ENCODE data around the gene CD81. TPM values are rescaled to one million over a fixed set of nuclear protein-coding genes. Genes with fewer than 3 reads are reported as not detected.

The CD81 gene
- total and polyA plus RNA-seq, 4 donors: 412 to 708 (median 642) TPM

- WGBS, 2 donors: 73 to 85% methylated on average over 15 of the region's 15 CpGs
- Histone ChIP-seq H3K27ac (ENCODE audit: low read depth in 1 of 2, low read length in 1 of 2) (peak overlapping the region; percentile 4 to 68), H3K9me3 (ENCODE audit: control insufficient read depth in 4 of 4, insufficient read depth in 3 of 4, low read length in 3 of 4) (no peaks in the 10 kb centered on the region), H3K4me3 (no peak overlapping the region), H3K4me1 (ENCODE audit: control insufficient read depth in 5 of 5, insufficient read depth in 5 of 5, low read length in 5 of 5) (peaks cover 0 to 36% (median 26%) of the 10 kb centered on the region in 5 donors), H3K9ac (ENCODE audit: insufficient read depth in 1 of 2, low read length in 2 of 2) (no peak overlapping the region), H3K27me3 (ENCODE audit: control insufficient read depth in 3 of 3, insufficient read depth in 3 of 3, low read length in 2 of 3) (no peaks in the 10 kb centered on the region), H3K36me3 (ENCODE audit: control insufficient read depth in 4 of 4, insufficient read depth in 4 of 4, low read length in 4 of 4) (peaks cover 0 to 51% (median 14%) of the 10 kb centered on the region in 4 donors)
- no peak for TF ChIP-seq CTCF (IDR thresholded peaks at IDR 0.05; ENCODE audit: control extremely low read depth, extremely low read depth)
- ATAC-seq (ENCODE audit: insufficient read depth, low FRiP score) (no peak), DNase-seq (no peak)
Measured at GRCh38 chr11:2388431-2389376, 11.6 kb downstream of the CD81 start.

GRCh38 chr11:2389377-2390026, 12.4 kb downstream of the CD81 start:
- H3K27me3 ChIP-seq (ENCODE audit: control insufficient read depth in 3 of 3, insufficient read depth in 3 of 3, low read length in 2 of 3): no peaks in the 10 kb centered on the region
- no peak overlapping the region for H3K9ac ChIP-seq (ENCODE audit: insufficient read depth in 1 of 2, low read length in 2 of 2)
- H3K9me3 ChIP-seq (ENCODE audit: control insufficient read depth in 4 of 4, insufficient read depth in 3 of 4, low read length in 3 of 4): no peaks in the 10 kb centered on the region
- no peak overlapping the region for H3K4me3 ChIP-seq
- DNase-seq (peak in 1 of 3 donors; percentile 9), ATAC-seq (ENCODE audit: insufficient read depth, low FRiP score) (no peak)
- H3K27ac ChIP-seq (ENCODE audit: low read depth in 1 of 2, low read length in 1 of 2): peak overlapping the region; percentile 5 to 68
- peaks cover 0 to 34% (median 23%) of the 10 kb centered on the region in 5 donors for H3K4me1 ChIP-seq (ENCODE audit: control insufficient read depth in 5 of 5, insufficient read depth in 5 of 5, low read length in 5 of 5)
- peaks cover 0 to 59% (median 18%) of the 10 kb centered on the region in 4 donors for H3K36me3 ChIP-seq (ENCODE audit: control insufficient read depth in 4 of 4, insufficient read depth in 4 of 4, low read length in 4 of 4)
- 35 to 46% methylated on average over 14 of the region's 14 CpGs for WGBS, 2 donors
- TF ChIP-seq CTCF (IDR thresholded peaks at IDR 0.05; ENCODE audit: control extremely low read depth, extremely low read depth): no peak

- H3K9me3 ChIP-seq (ENCODE audit: control insufficient read depth in 4 of 4, insufficient read depth in 3 of 4, low read length in 3 of 4): no peaks in the 10 kb centered on the region
- peak overlapping the region; percentile 43 to 61 for H3K27ac ChIP-seq (ENCODE audit: low read depth in 1 of 2, low read length in 1 of 2)
- no peak for TF ChIP-seq CTCF (IDR thresholded peaks at IDR 0.05; ENCODE audit: control extremely low read depth, extremely low read depth)
- H3K9ac ChIP-seq (ENCODE audit: insufficient read depth in 1 of 2, low read length in 2 of 2): no peak overlapping the region
- H3K27me3 ChIP-seq (ENCODE audit: control insufficient read depth in 3 of 3, insufficient read depth in 3 of 3, low read length in 2 of 3): no peaks in the 10 kb centered on the region
- DNase-seq: no peak
- peak; percentile 37 for ATAC-seq (ENCODE audit: insufficient read depth, low FRiP score)
- H3K36me3 ChIP-seq (ENCODE audit: control insufficient read depth in 4 of 4, insufficient read depth in 4 of 4, low read length in 4 of 4): peaks cover 0 to 63% (median 16%) of the 10 kb centered on the region in 4 donors
- no peak overlapping the region for H3K4me3 ChIP-seq
- 78 to 86% methylated on average over 23 of the region's 23 CpGs for WGBS, 2 donors
- peaks cover 0 to 34% (median 23%) of the 10 kb centered on the region in 5 donors for H3K4me1 ChIP-seq (ENCODE audit: control insufficient read depth in 5 of 5, insufficient read depth in 5 of 5, low read length in 5 of 5)
Measured at GRCh38 chr11:2390091-2390724, 13.1 kb downstream of the CD81 start.

All from lung (tissue), 12 donors.